H9 (cell line): ENCODE measurements around the gene TENM4. TPM values are rescaled to one million over a fixed set of nuclear protein-coding genes. Genes with fewer than 3 reads are reported as not detected.

Experiments used
- DNase-seq: peaks from one replicate; pipeline ENCODE4 v3.0.0-alpha.2; 2017
- H2AFZ ChIP-seq: one replicate; pipeline ENCODE4 v1.6.1; 2013; ENCODE audit warnings: mild to moderate bottlenecking, low read length, control low read depth, moderate library complexity
- H2AK5ac ChIP-seq: 2 replicates; pipeline ENCODE4 v1.6.1; 2013; ENCODE audit warnings: low read length, control low read depth, mixed read lengths; ENCODE audit not compliant: insufficient read length
- H2BK120ac ChIP-seq: one replicate; pipeline ENCODE4 v1.6.1; 2013; ENCODE audit warnings: low read depth, mild to moderate bottlenecking, low read length, control low read depth, inconsistent platforms; ENCODE audit not compliant: poor library complexity, severe bottlenecking
- H2BK12ac ChIP-seq: 2 replicates; pipeline ENCODE4 v1.6.1; 2013; ENCODE audit warnings: low read length, control low read depth, mixed read lengths, low read depth; ENCODE audit not compliant: insufficient read length
- H2BK15ac ChIP-seq: 2 replicates; pipeline ENCODE4 v1.6.1; 2013; ENCODE audit warnings: low read depth, low read length, control low read depth
- H2BK20ac ChIP-seq: one replicate; pipeline ENCODE4 v1.6.1; 2013; ENCODE audit warnings: low read depth, mild to moderate bottlenecking, low read length, control low read depth, inconsistent platforms; ENCODE audit not compliant: poor library complexity, severe bottlenecking
- H2BK5ac ChIP-seq: 2 replicates; pipeline ENCODE4 v1.6.1; 2013; ENCODE audit warnings: low read length, control low read depth, mixed read lengths; ENCODE audit not compliant: insufficient read length
- H3K14ac ChIP-seq: 2 replicates; pipeline ENCODE4 v1.6.1; 2013; ENCODE audit warnings: low read length, control low read depth; ENCODE audit not compliant: insufficient read depth
- H3K18ac ChIP-seq: 2 replicates; pipeline ENCODE4 v1.6.1; 2013; ENCODE audit warnings: low read depth, mild to moderate bottlenecking, mixed read lengths, low read length, control low read depth; ENCODE audit not compliant: insufficient read length
- H3K23ac ChIP-seq: 2 replicates; pipeline ENCODE4 v1.6.1; 2013; ENCODE audit warnings: low read length, control low read depth, mixed read lengths, low read depth; ENCODE audit not compliant: insufficient read length
- H3K23me2 ChIP-seq: 2 replicates; pipeline ENCODE4 v1.6.1; 2013; ENCODE audit warnings: low read depth, mild to moderate bottlenecking, mixed read lengths, low read length, control low read depth; ENCODE audit not compliant: insufficient read length, poor library complexity, severe bottlenecking
- H3K27ac ChIP-seq: 2 replicates; pipeline ENCODE4 v1.5.1; 2013; ENCODE audit warnings: low read length, control low read depth, mixed read lengths, low read depth; ENCODE audit not compliant: insufficient read length
- H3K27me3 ChIP-seq: 2 replicates; pipeline ENCODE4 v1.6.1; 2013; ENCODE audit warnings: low read length, control low read depth, inconsistent platforms; ENCODE audit not compliant: insufficient read depth
- H3K4ac ChIP-seq: 2 replicates; pipeline ENCODE4 v1.6.1; 2013; ENCODE audit warnings: low read depth, mild to moderate bottlenecking, control low read depth, inconsistent platforms, low read length, moderate library complexity
- H3K4me1 ChIP-seq: 2 replicates; pipeline ENCODE4 v1.6.1; 2013; ENCODE audit warnings: low read length, control low read depth, inconsistent platforms; ENCODE audit not compliant: insufficient read depth
- H3K4me2 ChIP-seq: 2 replicates; pipeline ENCODE4 v1.6.1; 2013; ENCODE audit warnings: low read length, control low read depth, mixed read lengths; ENCODE audit not compliant: insufficient read length, insufficient read depth
- H3K56ac ChIP-seq: 2 replicates; pipeline ENCODE4 v1.6.1; 2013; ENCODE audit warnings: low read depth, mild to moderate bottlenecking, mixed read lengths, low read length, control low read depth; ENCODE audit not compliant: insufficient read length
- H3K79me1 ChIP-seq: 2 replicates; pipeline ENCODE4 v1.6.1; 2013; ENCODE audit warnings: low read depth, mild to moderate bottlenecking, moderate library complexity, low read length, control low read depth, inconsistent platforms; ENCODE audit not compliant: insufficient read depth, poor library complexity, severe bottlenecking
- H3K79me2 ChIP-seq: 2 replicates; pipeline ENCODE4 v1.6.1; 2013; ENCODE audit warnings: low read length, control low read depth, inconsistent platforms; ENCODE audit not compliant: insufficient read depth
- H3K9ac ChIP-seq: 2 replicates; pipeline ENCODE4 v1.6.1; 2013; ENCODE audit warnings: low read length, control low read depth, mixed read lengths; ENCODE audit not compliant: insufficient read length; ENCODE audit errors: extremely low read depth
- H3K9me3 ChIP-seq: one replicate; pipeline ENCODE4 v1.6.1; 2013; ENCODE audit warnings: low read depth, low read length, inconsistent platforms; ENCODE audit not compliant: control insufficient read depth
- H3T11ph ChIP-seq: one replicate; pipeline ENCODE4 v1.6.1; 2013; ENCODE audit warnings: mild to moderate bottlenecking, low read length, control low read depth, inconsistent platforms
- H4K20me1 ChIP-seq: one replicate; pipeline ENCODE4 v1.6.1; 2013; ENCODE audit not compliant: control insufficient read depth, insufficient read length, insufficient read depth
- H4K5ac ChIP-seq: 2 replicates; pipeline ENCODE4 v1.6.1; 2013; ENCODE audit warnings: low read depth, mild to moderate bottlenecking, mixed read lengths, low read length, control low read depth; ENCODE audit not compliant: insufficient read length
- H4K8ac ChIP-seq: replicated peaks from 2 replicates; pipeline ENCODE4 v1.6.1; 2013; ENCODE audit warnings: low read length, control low read depth, mixed read lengths, low read depth; ENCODE audit not compliant: insufficient read length
- H4K91ac ChIP-seq: 2 replicates; pipeline ENCODE4 v1.6.1; 2013; ENCODE audit warnings: low read depth, mild to moderate bottlenecking, moderate library complexity, mixed read lengths, low read length, control low read depth; ENCODE audit not compliant: insufficient read length
- H3K27ac Mint-ChIP-seq, 3 experiments: 2 replicates in 2 of 3; 3 replicates in 1 of 3; pipeline ENCODE4 v1.8.0; 2020 to 2021; ENCODE audit warnings: mixed read lengths in 3 of 3, mild to moderate bottlenecking in 1 of 3, moderate library complexity in 1 of 3
- H3K27me3 Mint-ChIP-seq: 2 replicates; pipeline ENCODE4 v1.8.0; 2021; ENCODE audit warnings: low read depth, mild to moderate bottlenecking, moderate library complexity, mixed read lengths
- H3K36me3 Mint-ChIP-seq, 3 experiments: 2 replicates in 2 of 3; 3 replicates in 1 of 3; pipeline ENCODE4 v1.8.0; 2020 to 2021; ENCODE audit warnings: low read depth in 3 of 3, mixed read lengths in 3 of 3; ENCODE audit not compliant: insufficient read depth in 1 of 3
- H3K4me1 Mint-ChIP-seq, 2 experiments: 2 replicates each; pipeline ENCODE4 v1.8.0; 2020; ENCODE audit warnings: mixed read lengths in 2 of 2
- H3K4me3 Mint-ChIP-seq, 2 experiments: 2 replicates in 1 of 2; 3 replicates in 1 of 2; pipeline ENCODE4 v1.8.0; 2020 to 2021; ENCODE audit warnings: mild to moderate bottlenecking in 2 of 2, mixed read lengths in 2 of 2, moderate library complexity in 1 of 2
- H3K9me3 Mint-ChIP-seq, 2 experiments: 2 replicates in 1 of 2; 3 replicates in 1 of 2; pipeline ENCODE4 v1.8.0; 2020; ENCODE audit warnings: mild to moderate bottlenecking in 2 of 2, mixed read lengths in 2 of 2, moderate library complexity in 1 of 2
- CTCF ChIP-seq: fragments of 200-600 bp; sonication (generic); conservative IDR thresholded peaks from 3 replicates; pipeline ENCODE4 v1.8.0; 2021; ENCODE audit warnings: antibody characterized with exemption, mild to moderate bottlenecking
- WGBS: extraction: QIAGEN DNeasy Blood & Tissue Kit; methylation state at CpG from one replicate; pipeline ENCODE4 v1.1.7; 2013; ENCODE audit warnings: missing lambda C conversion rate, low lambda C conversion rate, mixed read lengths; ENCODE audit not compliant: insufficient read length; ENCODE audit errors: extremely low coverage; 5-methylcytosine and 5-hydroxymethylcytosine counted together
- total RNA-seq: library from RNA; stranded (reverse); gene quantifications from 2 replicates; pipeline ENCODE4 v1.2.1, GENCODE V29; 2021

Gene TENM4
- total RNA-seq, 1 experiment from 2014 or later = 4.6 TPM

- H2BK12ac ChIP-seq = no peak overlapping the region
- no peaks in the 10 kb centered on the region for H3K23me2 ChIP-seq
- H3K27ac ChIP-seq = no peak overlapping the region
- no peak overlapping the region for H3T11ph ChIP-seq
- H3K4me2 ChIP-seq = no peak overlapping the region
- no peaks in the 10 kb centered on the region for H3K9me3 ChIP-seq
- no peak overlapping the region for H3K23ac ChIP-seq
- H3K79me2 ChIP-seq = no peaks in the 10 kb centered on the region
- no peak overlapping the region for H2AFZ ChIP-seq
- no peak overlapping the region for H2AK5ac ChIP-seq
- no peak overlapping the region for H2BK20ac ChIP-seq
- peak overlapping the region in 1 of 3 experiments; percentile 5; a peak in 1 of 7 replicates for H3K27ac Mint-ChIP-seq
- H2BK5ac ChIP-seq = no peak overlapping the region
- peaks cover 14 to 20% of the 10 kb centered on the region in 2 experiments for H3K4me1 Mint-ChIP-seq
- H3K4me1 ChIP-seq = no peaks in the 10 kb centered on the region; the same call in 1 of the 2 replicates
- DNase-seq = no peak
- no peak overlapping the region for H2BK15ac ChIP-seq
- TF ChIP-seq CTCF = no peak
- no peak overlapping the region for H3K4me3 Mint-ChIP-seq
- H3K27me3 Mint-ChIP-seq = no peaks in the 10 kb centered on the region
- no peak overlapping the region for H3K9ac ChIP-seq
- H4K5ac ChIP-seq = no peak overlapping the region
- WGBS = no CpG with 5 or more reads among the region's 3 CpGs
- no peaks in the 10 kb centered on the region for H3K36me3 Mint-ChIP-seq
- no peak overlapping the region for H4K91ac ChIP-seq
- no peaks in the 10 kb centered on the region for H3K9me3 Mint-ChIP-seq
- no peak overlapping the region for H4K8ac ChIP-seq
- H3K56ac ChIP-seq = no peak overlapping the region
- no peak overlapping the region for H3K14ac ChIP-seq
- no peaks in the 10 kb centered on the region for H3K79me1 ChIP-seq
- no peak overlapping the region for H3K4ac ChIP-seq
- no peak overlapping the region for H2BK120ac ChIP-seq
- no peaks in the 10 kb centered on the region for H4K20me1 ChIP-seq
- H3K18ac ChIP-seq = no peak overlapping the region
- no peaks in the 10 kb centered on the region for H3K27me3 ChIP-seq
These were observed 611.7 kb downstream of the TENM4 start for GRCh38 chr11:78829146-78829545.
